Measurements from ENCODE around the gene RSPH9.

- TF ChIP-seq POLR2A (IDR thresholded peaks at IDR 0.05) (no peak), CTCF (IDR thresholded peaks at IDR 0.05) (no peak), EP300 (IDR thresholded peaks at IDR 0.05) (no peak), POLR2AphosphoS5 (IDR thresholded peaks at IDR 0.05) (no peak)
Observed at GRCh38 chr6:43608807-43609206, 36.0 kb upstream of the RSPH9 start.

Data from suprapubic skin (tissue), 4 donors.